Adrenal gland (tissue), 5 donors: ENCODE measurements around the gene SLC35A5.

Experiments used
- CTCF ChIP-seq, 6 experiments: fragments of 450-650 bp in 4 of 6; fragments of 200-600 bp in 2 of 6; sonication (generic) in 1 of 6; IDR thresholded peaks; 1 replicate in 5 of 6; 2 replicates in 1 of 6; pipeline versions ENCODE4 v1.5.1 to v1.8.0; 2016 to 2021; ENCODE audit warnings: antibody characterized with exemption in 6 of 6, mild to moderate bottlenecking in 2 of 6, moderate library complexity in 1 of 6
- POLR2A ChIP-seq, 2 donors: fragments of 450-650 bp; IDR thresholded peaks; one replicate each; pipeline ENCODE4 v1.6.1; 2017; ENCODE audit warnings: antibody characterized with exemption in 2 of 2, mild to moderate bottlenecking in 2 of 2, moderate library complexity in 1 of 2
- donor health status: DM: no; HTN: no; CAD: no.

DNA sequence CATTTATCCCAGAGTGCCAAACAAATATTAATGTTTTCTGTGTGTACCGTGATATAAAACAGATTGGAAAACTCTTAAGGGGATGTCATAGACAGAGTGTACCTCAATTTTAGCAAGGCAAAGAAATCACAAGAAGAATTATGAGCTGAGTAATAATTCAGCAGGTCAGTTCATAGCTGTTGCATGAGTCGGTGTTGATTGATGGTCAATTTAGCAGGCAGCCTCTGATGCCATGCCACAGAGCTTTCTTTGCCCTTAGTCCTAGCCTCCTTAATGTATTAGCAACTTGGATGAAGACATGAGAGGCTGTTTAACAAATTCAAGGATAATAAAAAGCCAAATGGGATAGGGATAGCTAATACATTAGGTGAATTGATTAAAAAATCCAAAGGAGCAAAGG is 6.8 kb downstream of the SLC35A5 start:
- no peak for TF ChIP-seq CTCF (IDR thresholded peaks at IDR 0.05)
- no peak for TF ChIP-seq POLR2A (IDR thresholded peaks at IDR 0.05)
